NCI-H2196 (cell line): Measurements from ENCODE around the gene SCMH1.

Source experiments
- DNase-seq: peaks from one replicate; lab custom pipeline; 2025; ENCODE audit not compliant: unreplicated experiment; lab: John Stamatoyannopoulos, UW

The SCMH1 gene

DNA sequence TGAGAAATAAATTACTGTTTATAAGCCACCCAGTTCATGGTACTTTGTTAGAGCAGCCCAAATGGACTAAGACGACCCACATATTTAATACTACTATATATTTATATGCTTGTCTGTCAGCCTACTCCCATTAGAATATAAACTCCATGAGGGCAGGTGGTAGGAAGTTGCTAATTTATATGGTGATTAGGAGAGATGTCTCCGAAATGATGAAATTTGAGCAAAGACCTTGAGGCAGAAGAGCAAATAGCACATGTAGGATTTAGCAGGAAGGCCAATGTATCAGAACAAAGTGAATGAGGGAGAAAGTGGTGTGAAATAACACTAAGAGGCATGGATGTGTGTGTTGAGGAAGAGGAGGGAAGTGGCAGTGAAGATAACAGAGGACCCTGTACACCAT lies 210.0 kb downstream of the SCMH1 start:
- no peak for DNase-seq

- DNase-seq, result no peak
These were observed 211.1 kb downstream of the SCMH1 start for GRCh38 chr1:41030872-41031616.

GRCh38 chr1:41028034-41028642 lies 214.0 kb downstream of the SCMH1 start:
- DNase-seq, result no peak

DNA sequence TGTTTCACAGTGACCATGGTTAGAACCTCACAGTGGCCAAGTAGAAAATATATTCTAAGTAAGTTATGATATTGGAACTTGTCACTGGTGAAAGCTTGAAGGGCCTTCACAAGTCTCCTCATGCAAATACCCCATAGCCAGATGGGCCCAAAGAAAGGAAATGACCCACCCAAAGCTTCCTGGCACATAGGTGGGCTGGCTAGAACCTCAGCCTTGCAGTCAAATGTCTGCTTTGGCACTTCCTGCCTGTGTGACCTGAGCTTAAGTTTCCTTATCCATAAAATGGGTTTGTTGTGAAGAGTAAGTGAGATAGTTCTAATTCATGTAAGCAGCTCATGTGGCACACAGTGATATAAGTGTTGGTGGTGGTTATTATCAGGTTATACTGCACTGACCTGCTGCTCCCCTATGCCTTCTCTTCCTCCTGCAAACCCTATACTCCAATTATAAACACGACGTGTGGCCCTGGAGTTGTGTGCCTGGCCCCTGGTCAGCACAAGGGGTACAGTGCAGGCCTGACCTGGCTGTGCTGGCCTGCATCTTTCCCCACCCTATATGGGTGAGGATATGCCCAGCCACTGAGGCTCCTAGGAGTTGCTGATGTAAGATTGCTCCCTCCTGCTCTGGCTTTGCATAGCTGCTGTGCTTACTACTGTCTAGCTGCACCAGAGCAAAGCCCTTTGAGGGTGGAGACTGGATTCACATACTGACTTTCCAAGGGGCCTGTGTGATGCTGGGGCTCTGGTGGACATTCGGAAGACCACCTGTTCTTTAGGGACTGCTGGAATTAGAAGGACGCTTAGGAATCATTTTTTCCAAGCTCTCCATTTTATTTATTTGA lies 215.9 kb downstream of the SCMH1 start:
- no peak for DNase-seq

- DNase-seq, result no peak
These were observed 217.2 kb downstream of the SCMH1 start for GRCh38 chr1:41024953-41025352.

DNA sequence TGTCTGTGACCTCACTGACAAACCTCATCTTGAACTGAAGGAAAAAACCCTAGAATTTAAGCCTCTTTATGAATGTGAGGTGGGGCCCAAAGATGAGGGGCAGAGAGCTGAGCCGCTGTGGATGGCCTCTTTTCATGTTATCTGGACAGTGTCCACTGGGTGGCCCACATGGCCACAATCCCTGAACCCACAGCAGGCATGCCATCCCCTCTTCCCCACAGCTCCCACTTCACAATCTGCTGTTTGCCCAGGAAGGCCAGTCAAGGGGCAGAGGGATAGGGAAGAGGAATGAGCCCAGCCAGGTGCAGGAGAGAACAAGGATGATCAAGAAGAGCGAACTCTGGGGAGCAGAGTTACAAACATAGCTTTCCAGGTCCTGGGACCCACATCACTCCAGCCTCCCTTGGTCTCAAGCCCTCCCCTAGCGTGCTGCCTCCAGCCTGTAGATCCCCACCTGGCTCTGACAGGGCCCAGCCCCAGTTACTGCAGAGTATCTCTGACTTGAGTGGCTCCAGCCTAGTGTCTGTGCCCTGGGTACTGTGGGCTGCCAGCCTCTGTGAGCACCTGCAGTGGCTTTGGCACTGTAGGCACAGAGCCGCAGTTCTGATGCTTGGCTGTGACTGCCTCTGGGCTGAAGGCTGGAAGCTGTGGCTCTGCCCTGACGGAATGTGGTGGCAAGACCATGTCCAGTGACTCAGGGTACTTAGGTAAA lies 218.7 kb downstream of the SCMH1 start:
- DNase-seq, result no peak

DNA sequence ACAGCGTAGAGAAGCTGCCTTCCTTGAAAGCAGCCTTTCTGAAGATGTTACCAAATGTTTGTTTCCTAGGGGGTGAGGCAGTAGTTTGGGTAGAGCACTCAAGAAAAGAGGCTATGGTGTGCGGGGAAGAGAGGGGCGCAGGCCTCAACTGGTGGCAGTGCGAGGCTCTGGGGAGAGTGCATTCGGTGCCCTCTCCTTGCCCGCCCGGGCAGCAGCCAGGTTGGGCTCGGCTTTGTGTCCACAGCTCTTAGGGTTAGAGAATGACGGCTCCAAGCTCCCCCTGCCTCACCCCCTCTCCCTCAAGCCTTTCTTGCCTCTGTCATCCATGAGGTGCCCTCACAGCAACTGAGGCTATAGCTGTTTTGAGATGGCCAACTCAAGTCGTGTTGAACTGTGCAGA lies 219.7 kb downstream of the SCMH1 start:
- DNase-seq, result no peak

- no peak for DNase-seq
These were observed 220.4 kb downstream of the SCMH1 start, which contains the start of gene SLFNL1 for GRCh38 chr1:41021526-41022308. SLFNL1 (minus strand) TSS chr1:41021725; CDS start chr1:41020660, 1,065 bp downstream.

DNA sequence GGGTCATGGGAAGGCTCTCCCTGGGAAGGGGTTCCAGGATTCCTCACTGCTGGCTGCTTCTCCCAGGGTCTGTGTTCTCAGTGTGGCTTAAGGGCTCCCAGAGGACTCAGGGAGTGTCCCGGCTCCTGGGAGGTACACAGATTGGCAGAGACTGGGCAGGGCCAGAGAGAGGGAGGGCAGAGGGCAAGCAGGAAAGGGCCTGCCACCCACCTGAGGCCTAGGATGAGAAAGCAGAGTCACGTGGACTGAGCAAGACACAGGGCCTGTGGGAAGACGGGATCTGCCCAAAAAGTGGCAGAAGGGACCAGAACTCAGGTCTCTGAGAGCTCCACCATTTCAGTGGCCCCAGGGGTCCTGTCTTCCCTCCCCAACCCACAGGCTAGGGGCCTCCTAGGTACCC lies 221.5 kb downstream of the SCMH1 start:
- no peak for DNase-seq

DNA sequence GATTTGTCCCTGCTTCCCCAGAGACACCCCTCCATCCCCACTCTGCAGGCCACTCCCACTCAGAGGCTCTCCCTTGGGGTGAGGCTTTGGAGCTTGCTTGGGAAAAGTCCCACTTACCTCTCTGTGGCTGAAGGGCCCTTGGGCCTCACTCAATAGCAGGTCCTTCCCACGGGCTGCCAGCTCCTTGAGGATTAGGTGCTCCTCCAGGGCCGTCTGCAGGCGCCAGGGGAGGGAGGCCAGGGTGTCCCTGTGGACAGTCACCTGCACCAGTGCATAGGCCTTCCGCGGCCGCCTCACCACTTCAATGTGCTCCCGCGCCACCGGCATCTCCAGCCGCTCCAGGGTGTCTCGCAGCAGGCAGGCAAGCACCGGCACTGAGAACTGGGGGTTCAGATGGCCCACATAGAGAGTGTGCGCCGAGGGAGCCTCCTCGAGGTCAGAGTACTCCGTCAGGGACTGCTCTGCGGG lies 222.0 kb downstream of the SCMH1 start:
- no peak for DNase-seq

DNA sequence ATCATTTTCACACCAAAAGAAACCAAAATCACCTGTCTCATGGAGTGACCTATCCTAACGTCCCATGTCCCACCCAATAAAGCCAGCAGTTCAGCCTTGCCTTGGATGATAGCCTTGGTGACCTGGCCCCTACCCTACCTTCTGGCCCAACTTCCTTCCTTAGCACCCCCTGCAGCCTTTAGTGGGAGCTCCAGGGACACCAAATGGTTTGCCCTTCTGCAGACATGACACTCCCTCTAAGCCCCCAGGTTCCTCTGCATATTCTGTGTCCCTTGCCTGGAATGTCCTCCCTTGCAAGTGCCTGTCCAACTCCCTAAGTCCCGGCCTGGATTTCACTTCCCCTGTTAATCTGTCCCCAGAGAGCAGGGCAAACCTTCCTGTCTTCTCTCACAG lies 222.8 kb downstream of the SCMH1 start:
- no peak for DNase-seq

- DNase-seq, result no peak
These were observed 224.1 kb downstream of the SCMH1 start for GRCh38 chr1:41018018-41018410.

DNA sequence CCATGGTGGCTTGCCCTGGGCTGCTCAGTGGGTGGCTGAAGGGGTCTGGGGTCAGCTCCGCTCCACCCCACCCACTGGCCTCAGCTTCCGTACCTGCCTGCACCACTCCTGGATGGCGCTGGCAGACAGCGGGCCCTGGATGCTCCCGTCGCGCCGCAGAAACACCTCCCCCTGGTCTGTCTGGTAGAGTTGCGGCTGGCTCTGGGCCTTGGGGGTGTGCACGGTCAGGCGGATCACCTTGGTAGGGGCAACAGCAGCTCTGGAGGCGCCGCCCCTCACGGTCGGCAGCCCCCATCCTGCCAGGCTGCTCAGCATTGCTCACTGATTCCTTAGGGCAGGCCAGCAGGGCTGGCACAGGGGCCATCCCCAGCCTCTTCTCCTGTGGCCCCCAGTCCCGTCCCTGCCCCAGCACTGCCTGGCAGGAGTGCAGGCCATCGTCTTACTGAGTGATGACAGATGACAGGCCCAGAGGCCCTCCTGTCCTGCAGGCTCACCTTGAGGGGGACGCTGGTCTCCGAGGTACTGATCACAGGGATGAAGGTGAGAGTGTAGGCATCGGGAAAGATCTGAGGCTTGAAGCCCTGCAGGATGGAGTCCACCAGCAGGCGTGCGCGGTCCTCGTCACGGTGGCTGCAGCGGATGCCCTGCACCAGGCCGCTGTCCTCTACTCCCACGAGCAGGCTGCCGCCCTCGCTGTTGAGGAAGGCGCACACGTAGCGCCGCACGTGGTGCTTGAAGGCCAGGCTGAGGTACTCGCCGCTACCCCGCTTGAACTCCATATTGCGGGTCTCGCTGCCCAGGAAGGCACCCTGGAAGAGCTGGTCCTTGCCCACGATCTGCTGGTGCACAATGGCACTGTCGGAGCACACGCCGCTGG lies 224.7 kb downstream of the SCMH1 start:
- no peak for DNase-seq

- no peak for DNase-seq
These were observed 226.1 kb downstream of the SCMH1 start for GRCh38 chr1:41015897-41016470.

DNA sequence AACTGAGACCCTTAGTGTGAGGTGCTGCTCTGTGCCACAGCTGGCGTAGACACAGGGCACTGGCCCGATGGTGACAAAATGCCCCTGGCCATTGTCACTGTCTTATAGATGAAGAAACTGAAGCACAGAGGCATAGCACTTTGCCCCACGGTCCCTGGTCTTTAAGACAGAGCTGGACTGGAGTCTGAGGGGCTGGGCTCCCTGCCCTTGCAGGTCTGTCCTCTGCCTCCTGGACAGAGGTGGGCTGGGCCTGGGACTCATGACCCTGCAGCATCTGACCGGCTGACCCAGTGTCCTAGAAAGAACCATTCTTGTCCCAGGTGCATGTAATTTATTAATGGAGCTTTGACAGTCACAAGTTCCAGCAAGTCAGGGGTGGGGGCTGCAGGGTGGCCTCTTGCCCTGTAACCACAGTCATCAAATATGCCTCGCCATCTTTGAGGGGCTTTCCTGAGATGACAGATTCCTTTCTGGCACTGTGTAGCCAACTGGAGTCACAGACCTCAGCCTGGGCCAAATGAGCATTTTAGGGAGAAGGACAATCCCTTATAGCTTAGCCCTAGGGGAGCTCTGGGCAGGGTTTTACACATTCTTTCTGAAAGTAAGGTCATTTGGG lies 226.7 kb downstream of the SCMH1 start:
- no peak for DNase-seq

- DNase-seq, result no peak
These were observed 227.2 kb downstream of the SCMH1 start for GRCh38 chr1:41014871-41015270.

DNA sequence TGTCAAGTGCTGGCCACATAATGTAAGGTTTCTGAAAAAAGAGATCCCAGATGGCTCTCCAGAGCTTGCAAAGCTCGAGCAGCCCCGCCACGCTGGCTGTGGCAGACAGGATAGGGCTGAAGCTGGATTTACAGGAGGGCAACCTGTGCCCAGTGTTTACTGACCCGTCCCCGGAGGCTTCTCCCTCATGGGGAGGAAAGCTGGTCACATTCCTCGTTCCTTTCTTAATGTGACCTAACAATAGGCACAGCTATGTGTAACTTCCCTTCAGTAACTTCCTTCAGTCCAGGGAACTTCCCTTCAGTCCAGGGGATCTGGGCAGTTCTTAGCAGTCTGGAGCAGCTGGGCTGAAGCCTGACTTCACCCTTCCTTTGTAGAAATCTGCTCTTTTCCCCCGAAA lies 228.3 kb downstream of the SCMH1 start:
- DNase-seq, result no peak

GRCh38 chr1:41013024-41013423 lies 229.1 kb downstream of the SCMH1 start:
- no peak for DNase-seq

- no peak for DNase-seq
These were observed 231.8 kb downstream of the SCMH1 start for GRCh38 chr1:41010345-41010744.
